ENCODE data around the gene SEC14L6.

SEC14L6 gene

DNA sequence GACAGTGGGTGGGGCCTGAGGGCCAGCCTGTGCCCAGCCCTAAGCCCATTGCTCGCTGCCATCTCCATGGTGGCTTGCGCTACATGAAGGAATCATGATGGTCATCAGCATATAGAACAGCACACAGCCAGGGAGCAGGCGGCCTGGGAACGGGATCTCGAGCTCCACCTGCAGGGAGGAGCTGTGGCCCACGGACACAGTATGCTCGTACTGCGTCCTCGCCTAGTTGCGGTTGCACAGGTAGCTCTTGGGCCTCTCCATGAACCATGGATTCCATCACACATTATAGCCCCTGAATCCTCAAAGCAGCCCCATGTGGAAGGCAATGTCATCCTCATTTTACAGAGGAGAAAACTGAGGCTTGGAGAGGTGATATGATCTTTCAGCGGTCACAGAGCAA, 56.1 kb downstream of the SEC14L6 start:
- DNase-seq (ENCODE audit: low read depth, low spot score) = no peak
- TF ChIP-seq FOXP2 (optimal IDR thresholded peaks at IDR 0.05; ENCODE audit: control extremely low read depth, extremely low read length, insufficient read depth) (no peak), POLR2AphosphoS5 (IDR thresholded peaks at IDR 0.05; ENCODE audit: borderline replicate concordance, low read depth, low read length) (no peak), EZH2 (IDR thresholded peaks at IDR 0.05) (no peak)
- H3K9ac ChIP-seq (ENCODE audit: insufficient read length) = no peak overlapping the region

DNA sequence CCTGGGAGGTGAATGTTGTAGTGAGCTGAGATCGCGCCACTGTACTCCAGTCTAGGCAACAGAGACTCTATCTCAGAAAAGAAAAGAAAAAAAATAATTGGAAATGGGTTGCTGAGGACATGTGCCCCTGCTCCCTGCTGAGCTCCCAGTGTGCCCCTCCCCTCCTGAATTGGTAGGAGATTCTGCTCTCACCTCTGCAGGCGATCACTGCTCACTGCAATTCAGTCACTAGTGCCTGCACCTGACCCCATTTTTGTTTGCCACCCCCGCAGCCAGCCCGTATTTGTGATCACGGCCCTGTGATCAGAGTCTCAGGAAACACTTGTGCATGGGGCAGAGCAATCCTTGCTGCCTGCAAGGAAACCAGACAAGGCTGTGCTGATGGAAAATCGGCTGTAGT, 58.4 kb downstream of the SEC14L6 start:
- no peaks in the 10 kb centered on the region for H3K9me3 ChIP-seq (ENCODE audit: low read depth, low read length)
- H3K9ac ChIP-seq (ENCODE audit: insufficient read length) = no peak overlapping the region
- no peak overlapping the region for H3K27ac ChIP-seq
- no peak for DNase-seq (ENCODE audit: low read depth, low spot score)
- TF ChIP-seq FOXP2 (optimal IDR thresholded peaks at IDR 0.05; ENCODE audit: control extremely low read depth, extremely low read length, insufficient read depth) = no peak
- no peak for TF ChIP-seq EZH2 (IDR thresholded peaks at IDR 0.05)
- no peak for TF ChIP-seq POLR2AphosphoS5 (IDR thresholded peaks at IDR 0.05; ENCODE audit: borderline replicate concordance, low read depth, low read length)
- no peak overlapping the region for H3K4me3 ChIP-seq
- no peaks in the 10 kb centered on the region for H3K36me3 ChIP-seq (ENCODE audit: insufficient read depth, low read length)

More for the DNA sequence above, 56.1 kb downstream of the SEC14L6 start:
- no peaks in the 10 kb centered on the region for H3K36me3 ChIP-seq (ENCODE audit: insufficient read depth, low read length)
- no peaks in the 10 kb centered on the region for H3K9me3 ChIP-seq (ENCODE audit: low read depth, low read length)
- no peak overlapping the region for H3K4me3 ChIP-seq
- no peak overlapping the region for H3K27ac ChIP-seq

DNA sequence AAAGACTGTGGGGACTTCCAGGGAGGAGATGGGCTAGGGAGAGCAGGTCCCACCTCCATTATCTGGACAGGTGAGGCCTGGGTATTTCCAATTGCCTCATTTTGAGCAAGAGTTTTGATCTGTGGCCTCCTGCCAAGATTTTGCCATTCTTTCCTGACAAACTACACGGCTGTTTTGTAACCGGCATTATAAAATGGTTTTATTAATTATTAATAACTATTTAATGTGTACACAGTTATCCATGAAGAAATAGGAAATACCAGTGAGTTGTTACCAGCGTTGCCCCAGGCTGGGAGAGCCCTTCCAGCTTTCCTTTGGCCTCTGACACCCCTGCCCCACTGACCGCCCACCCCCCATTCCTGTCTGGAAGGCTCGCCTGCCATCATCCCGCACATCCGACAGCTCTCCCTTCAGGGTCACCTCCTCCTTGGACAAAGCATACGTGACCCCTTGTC, 59.9 kb downstream of the SEC14L6 start:
- Histone ChIP-seq H3K9me3 (ENCODE audit: low read depth, low read length) (no peaks in the 10 kb centered on the region), H3K4me3 (no peak overlapping the region), H3K36me3 (ENCODE audit: insufficient read depth, low read length) (no peaks in the 10 kb centered on the region), H3K9ac (ENCODE audit: insufficient read length) (no peak overlapping the region), H3K27ac (no peak overlapping the region)
- no peak for TF ChIP-seq FOXP2 (optimal IDR thresholded peaks at IDR 0.05; ENCODE audit: control extremely low read depth, extremely low read length, insufficient read depth)
- TF ChIP-seq EZH2 (IDR thresholded peaks at IDR 0.05) = no peak
- TF ChIP-seq POLR2AphosphoS5 (IDR thresholded peaks at IDR 0.05; ENCODE audit: borderline replicate concordance, low read depth, low read length) = no peak
- DNase-seq (ENCODE audit: low read depth, low spot score) = no peak

DNA sequence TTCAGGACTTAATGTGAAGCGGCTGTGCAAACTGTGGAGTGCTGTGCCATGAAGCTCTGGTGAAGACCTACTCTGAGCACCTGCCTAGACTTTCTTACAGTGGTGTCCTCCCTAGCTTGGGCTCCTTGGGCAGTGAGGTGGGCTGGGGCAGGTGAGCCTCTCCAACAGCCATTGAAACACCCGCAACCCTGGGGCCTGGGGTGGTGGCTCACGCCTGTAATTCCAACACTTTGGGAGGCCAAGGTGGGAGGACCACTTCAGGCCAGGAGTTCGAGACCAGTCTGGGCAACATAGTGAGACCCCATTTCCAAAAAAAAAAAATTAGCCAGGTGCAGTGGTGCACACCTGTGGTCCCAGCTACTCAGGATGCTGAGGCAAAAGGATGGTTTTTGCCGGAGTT, 60.4 kb downstream of the SEC14L6 start:
- Histone ChIP-seq H3K27ac (no peak overlapping the region), H3K36me3 (ENCODE audit: insufficient read depth, low read length) (no peaks in the 10 kb centered on the region), H3K9ac (ENCODE audit: insufficient read length) (no peak overlapping the region), H3K4me3 (no peak overlapping the region), H3K9me3 (ENCODE audit: low read depth, low read length) (no peaks in the 10 kb centered on the region)
- TF ChIP-seq FOXP2 (optimal IDR thresholded peaks at IDR 0.05; ENCODE audit: control extremely low read depth, extremely low read length, insufficient read depth) (no peak), POLR2AphosphoS5 (IDR thresholded peaks at IDR 0.05; ENCODE audit: borderline replicate concordance, low read depth, low read length) (no peak), EZH2 (IDR thresholded peaks at IDR 0.05) (no peak)
- no peak for DNase-seq (ENCODE audit: low read depth, low spot score)

DNA sequence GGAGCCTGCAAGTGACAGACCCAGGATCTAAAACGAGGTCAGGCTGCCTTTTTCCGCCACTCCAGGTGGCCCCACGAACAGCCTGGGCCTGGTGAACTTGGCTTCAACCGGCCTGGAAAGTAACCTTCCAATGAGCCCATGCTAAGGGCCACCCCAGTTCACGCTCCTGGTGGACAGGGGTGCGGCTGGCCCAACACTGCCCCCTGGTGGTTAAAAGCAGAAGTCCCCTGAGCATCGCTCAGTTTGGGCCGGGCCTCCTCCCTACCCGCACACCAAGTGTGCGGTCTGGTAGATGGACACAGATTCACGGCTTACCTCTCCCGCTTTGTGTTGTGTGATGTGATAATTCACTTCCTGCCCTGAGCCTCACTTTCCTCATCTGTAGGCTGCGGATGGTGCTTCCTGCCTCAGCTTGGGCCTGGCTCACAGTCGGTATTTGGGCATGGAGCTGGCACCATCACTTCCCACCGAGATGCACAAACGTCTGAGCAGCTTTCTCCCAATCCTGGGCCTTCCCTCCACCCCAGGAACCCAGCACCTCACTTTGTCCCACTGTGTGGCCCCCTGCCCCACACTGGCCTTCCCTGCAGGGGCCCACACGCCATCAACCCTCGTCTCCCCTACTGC, 61.1 kb downstream of the SEC14L6 start:
- no peaks in the 10 kb centered on the region for H3K36me3 ChIP-seq (ENCODE audit: insufficient read depth, low read length)
- H3K9ac ChIP-seq (ENCODE audit: insufficient read length) = no peak overlapping the region
- TF ChIP-seq EZH2 (IDR thresholded peaks at IDR 0.05) (no peak), FOXP2 (optimal IDR thresholded peaks at IDR 0.05; ENCODE audit: control extremely low read depth, extremely low read length, insufficient read depth) (no peak), POLR2AphosphoS5 (IDR thresholded peaks at IDR 0.05; ENCODE audit: borderline replicate concordance, low read depth, low read length) (no peak)
- no peak for DNase-seq (ENCODE audit: low read depth, low spot score)
- H3K27ac ChIP-seq = no peak overlapping the region
- H3K4me3 ChIP-seq = no peak overlapping the region
- H3K9me3 ChIP-seq (ENCODE audit: low read depth, low read length) = no peaks in the 10 kb centered on the region

DNA sequence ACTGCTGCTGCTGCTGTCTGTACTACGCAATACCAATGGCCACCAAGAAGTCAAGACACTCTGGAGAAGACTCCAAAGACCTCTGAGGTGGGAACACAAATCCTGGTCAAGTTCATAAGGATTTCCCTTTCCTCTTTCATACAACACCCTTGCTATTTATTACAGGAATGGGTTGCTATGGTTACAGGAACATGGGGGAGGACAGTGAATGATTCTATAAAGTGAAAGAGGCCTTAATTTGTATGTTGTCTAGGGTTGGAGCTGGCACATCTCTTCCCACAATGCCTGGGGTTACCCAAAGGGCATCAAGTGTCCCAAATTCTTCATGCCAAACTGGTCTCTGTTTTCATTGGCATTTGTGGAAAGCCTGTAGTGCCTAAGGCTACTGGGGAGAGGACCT, 63.4 kb downstream of the SEC14L6 start:
- Histone ChIP-seq H3K9ac (ENCODE audit: insufficient read length) (no peak overlapping the region), H3K9me3 (ENCODE audit: low read depth, low read length) (no peaks in the 10 kb centered on the region), H3K27ac (no peak overlapping the region), H3K36me3 (ENCODE audit: insufficient read depth, low read length) (no peaks in the 10 kb centered on the region), H3K4me3 (no peak overlapping the region)
- DNase-seq (ENCODE audit: low read depth, low spot score) = no peak
- no peak for TF ChIP-seq EZH2 (IDR thresholded peaks at IDR 0.05)
- no peak for TF ChIP-seq POLR2AphosphoS5 (IDR thresholded peaks at IDR 0.05; ENCODE audit: borderline replicate concordance, low read depth, low read length)
- no peak for TF ChIP-seq FOXP2 (optimal IDR thresholded peaks at IDR 0.05; ENCODE audit: control extremely low read depth, extremely low read length, insufficient read depth)

DNA sequence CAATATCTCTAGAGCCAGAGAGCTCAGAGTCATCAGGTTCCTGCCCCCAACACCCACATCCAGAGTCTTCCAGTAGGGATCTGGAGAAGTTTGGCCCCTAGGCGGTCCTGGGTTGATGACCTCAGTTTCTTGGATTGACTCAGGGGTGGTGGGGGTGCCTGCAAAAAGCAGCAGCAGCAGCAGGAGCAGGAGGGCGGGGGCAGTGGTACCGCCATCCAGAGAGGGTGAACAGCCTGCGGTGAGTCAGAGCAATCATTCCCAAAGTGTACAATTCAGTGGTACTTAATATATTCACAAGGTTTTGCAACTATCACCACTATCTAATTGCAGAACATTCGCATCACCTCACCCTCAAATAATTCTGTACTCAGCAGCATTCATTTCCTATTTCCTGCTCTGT, 64.8 kb downstream of the SEC14L6 start:
- no peaks in the 10 kb centered on the region for H3K36me3 ChIP-seq (ENCODE audit: insufficient read depth, low read length)
- H3K27ac ChIP-seq = no peak overlapping the region
- H3K9me3 ChIP-seq (ENCODE audit: low read depth, low read length) = no peaks in the 10 kb centered on the region
- DNase-seq (ENCODE audit: low read depth, low spot score) = no peak
- no peak overlapping the region for H3K9ac ChIP-seq (ENCODE audit: insufficient read length)
- H3K4me3 ChIP-seq = no peak overlapping the region
- TF ChIP-seq EZH2 (IDR thresholded peaks at IDR 0.05) (no peak), POLR2AphosphoS5 (IDR thresholded peaks at IDR 0.05; ENCODE audit: borderline replicate concordance, low read depth, low read length) (no peak), FOXP2 (optimal IDR thresholded peaks at IDR 0.05; ENCODE audit: control extremely low read depth, extremely low read length, insufficient read depth) (no peak)

DNA sequence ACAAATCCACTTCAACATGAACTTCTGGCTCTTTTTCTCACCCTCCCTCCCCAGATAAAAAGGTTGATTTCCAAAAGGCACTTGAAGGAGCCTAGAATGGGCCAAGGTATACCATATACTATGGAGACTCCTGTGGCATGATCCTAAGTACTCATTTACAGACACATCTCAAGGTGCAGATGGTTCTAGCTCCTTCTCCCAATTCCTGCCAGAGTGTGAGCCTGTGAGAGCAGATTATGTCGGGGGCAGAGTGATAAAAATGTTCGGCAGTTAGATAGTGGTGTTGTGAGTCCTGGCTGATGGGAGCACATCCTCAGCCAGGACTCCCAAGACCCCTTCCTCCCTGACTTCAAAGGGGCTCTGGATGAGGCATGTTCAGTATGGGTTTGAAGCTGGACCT, 66.6 kb downstream of the SEC14L6 start:
- Histone ChIP-seq H3K9me3 (ENCODE audit: low read depth, low read length) (no peaks in the 10 kb centered on the region), H3K9ac (ENCODE audit: insufficient read length) (no peak overlapping the region), H3K36me3 (ENCODE audit: insufficient read depth, low read length) (no peaks in the 10 kb centered on the region), H3K4me3 (no peak overlapping the region), H3K27ac (no peak overlapping the region)
- TF ChIP-seq EZH2 (IDR thresholded peaks at IDR 0.05) (no peak), FOXP2 (optimal IDR thresholded peaks at IDR 0.05; ENCODE audit: control extremely low read depth, extremely low read length, insufficient read depth) (no peak), POLR2AphosphoS5 (IDR thresholded peaks at IDR 0.05; ENCODE audit: borderline replicate concordance, low read depth, low read length) (no peak)
- no peak for DNase-seq (ENCODE audit: low read depth, low spot score)
